Activated CD4-positive, alpha-beta T cell treated with anti-CD3 and anti-CD28 coated beads, Interleukin-2, Interleukin-6, amounts not matched to agents 100 ng/mL and 50 ng/mL, durations not matched to agents 16 hours and 8 hours (primary cell): Measurements from ENCODE around the gene PXT1.
A peak's percentile ranks its signal among the peaks of the same experiment; 100 is the strongest.
"Not testable (repeated sequence)": the region's sequence is repeated elsewhere in the genome, so short reads cannot be mapped to it uniquely, and the experiment has no call there.

Experiments used
- DNase-seq: peaks from one replicate; pipeline ENCODE4 v3.0.0-alpha.2; 2020

PXT1 gene

GRCh38 chr6:36368421-36368820, 74.2 kb downstream of the PXT1 start:
- no peak for DNase-seq

GRCh38 chr6:36367743-36368142, 74.9 kb downstream of the PXT1 start:
- DNase-seq, result no peak

GRCh38 chr6:36364669-36365479, 77.8 kb downstream of the PXT1 start:
- no peak for DNase-seq

- DNase-seq, result not testable (repeated sequence)
These were observed 78.5 kb downstream of the PXT1 start for GRCh38 chr6:36364061-36364635.

GRCh38 chr6:36363371-36363752, 79.3 kb downstream of the PXT1 start:
- not testable (repeated sequence) for DNase-seq

GRCh38 chr6:36362551-36363370, 79.9 kb downstream of the PXT1 start:
- DNase-seq, result no peak

GRCh38 chr6:36361071-36361470, 81.6 kb downstream of the PXT1 start:
- DNase-seq, result no peak

GRCh38 chr6:36360241-36361054, 82.2 kb downstream of the PXT1 start:
- peak; percentile 82 for DNase-seq

- DNase-seq, result no peak
These were observed 84.3 kb downstream of the PXT1 start for GRCh38 chr6:36358226-36358915.

- peak; percentile 28 for DNase-seq
These were observed 84.8 kb downstream of the PXT1 start for GRCh38 chr6:36357872-36358225.

- peak; percentile 66 for DNase-seq
These were observed 86.8 kb downstream of the PXT1 start for GRCh38 chr6:36355819-36356218.

GRCh38 chr6:36353411-36353915, 89.2 kb downstream of the PXT1 start:
- DNase-seq, result no peak

- DNase-seq, result no peak
These were observed 90.0 kb downstream of the PXT1 start for GRCh38 chr6:36352477-36353157.

- DNase-seq, result no peak
These were observed 91.7 kb downstream of the PXT1 start for GRCh38 chr6:36350681-36351571.

GRCh38 chr6:36350082-36350481, 92.6 kb downstream of the PXT1 start:
- no peak for DNase-seq

- no peak for DNase-seq
These were observed 93.4 kb downstream of the PXT1 start for GRCh38 chr6:36349240-36349639.

GRCh38 chr6:36347621-36348020, 95.0 kb downstream of the PXT1 start:
- no peak for DNase-seq

- no peak for DNase-seq
These were observed 96.0 kb downstream of the PXT1 start for GRCh38 chr6:36346486-36347273.

GRCh38 chr6:36345681-36346466, 96.8 kb downstream of the PXT1 start:
- no peak for DNase-seq
